HEK293 (cell line): ENCODE data around the gene PLEKHG2.
A peak's percentile ranks its signal among the peaks of the same experiment; 100 is the strongest.

Experiments used
- GFI1B ChIP-seq: fragments of 450-650 bp; formaldehyde crosslinking; IDR thresholded peaks from 2 replicates; pipeline ENCODE4 v1.5.1; 2016; ENCODE audit warnings: missing biosample characterization, missing genetic modification characterization
- KLF16 ChIP-seq: fragments of 450-650 bp; formaldehyde crosslinking; IDR thresholded peaks from 2 replicates; pipeline ENCODE4 v1.5.1; 2017; ENCODE audit warnings: missing biosample characterization, missing genetic modification characterization
- KLF7 ChIP-seq: fragments of 450-650 bp; formaldehyde crosslinking; IDR thresholded peaks from 2 replicates; pipeline ENCODE4 v1.5.1; 2016; ENCODE audit warnings: missing biosample characterization, missing genetic modification characterization, borderline replicate concordance
- KLF8 ChIP-seq: fragments of 450-650 bp; formaldehyde crosslinking; IDR thresholded peaks from 2 replicates; pipeline ENCODE4 v1.5.1; 2016; ENCODE audit warnings: missing biosample characterization, missing genetic modification characterization
- KLF9 ChIP-seq: fragments of 450-650 bp; formaldehyde crosslinking; IDR thresholded peaks from 2 replicates; pipeline ENCODE4 v1.5.1; 2016; ENCODE audit warnings: missing biosample characterization, missing genetic modification characterization, low read depth
- MZF1 ChIP-seq: fragments of 450-650 bp; formaldehyde crosslinking; IDR thresholded peaks from 2 replicates; pipeline ENCODE4 v1.5.1; 2017; ENCODE audit warnings: missing biosample characterization, missing genetic modification characterization, borderline replicate concordance
- OSR2 ChIP-seq: fragments of 450-650 bp; formaldehyde crosslinking; IDR thresholded peaks from 2 replicates; pipeline ENCODE4 v1.5.1; 2016; ENCODE audit warnings: missing biosample characterization, missing genetic modification characterization
- PRDM4 ChIP-seq: fragments of 450-650 bp; formaldehyde crosslinking; IDR thresholded peaks from 2 replicates; pipeline ENCODE4 v1.5.1; 2017; ENCODE audit warnings: missing biosample characterization, missing genetic modification characterization
- SP2 ChIP-seq: fragments of 450-650 bp; formaldehyde crosslinking; IDR thresholded peaks from 2 replicates; pipeline ENCODE4 v1.5.1; 2016; ENCODE audit warnings: missing biosample characterization, missing genetic modification characterization
- TSHZ1 ChIP-seq: fragments of 450-650 bp; formaldehyde crosslinking; IDR thresholded peaks from 2 replicates; pipeline ENCODE4 v1.5.1; 2016; ENCODE audit warnings: missing biosample characterization, missing genetic modification characterization, borderline replicate concordance
- ZBTB17 ChIP-seq: fragments of 450-650 bp; formaldehyde crosslinking; IDR thresholded peaks from 2 replicates; pipeline ENCODE4 v1.5.1; 2016; ENCODE audit warnings: missing biosample characterization, missing genetic modification characterization
- ZFP41 ChIP-seq: fragments of 450-650 bp; formaldehyde crosslinking; IDR thresholded peaks from 2 replicates; pipeline ENCODE4 v1.5.1; 2016; ENCODE audit warnings: missing biosample characterization, missing genetic modification characterization, borderline replicate concordance
- ZFP69B ChIP-seq: fragments of 450-650 bp; formaldehyde crosslinking; IDR thresholded peaks from 2 replicates; pipeline ENCODE4 v1.5.1; 2016; ENCODE audit warnings: missing biosample characterization, missing genetic modification characterization
- ZIC2 ChIP-seq: fragments of 450-650 bp; formaldehyde crosslinking; IDR thresholded peaks from 2 replicates; pipeline ENCODE4 v1.5.1; 2016; ENCODE audit warnings: missing biosample characterization, missing genetic modification characterization
- ZNF140 ChIP-seq: fragments of 450-650 bp; formaldehyde crosslinking; IDR thresholded peaks from 2 replicates; pipeline ENCODE4 v1.5.1; 2016; ENCODE audit warnings: missing biosample characterization, missing genetic modification characterization
- ZNF184 ChIP-seq: fragments of 450-650 bp; IDR thresholded peaks from 2 replicates; pipeline ENCODE4 v1.5.1; 2018; ENCODE audit warnings: missing biosample characterization, mild to moderate bottlenecking, missing genetic modification characterization
- ZNF19 ChIP-seq: fragments of 450-650 bp; formaldehyde crosslinking; IDR thresholded peaks from 2 replicates; pipeline ENCODE4; 2016; ENCODE audit warnings: missing biosample characterization, missing genetic modification characterization, low read depth
- ZNF2 ChIP-seq: fragments of 450-650 bp; formaldehyde crosslinking; IDR thresholded peaks from 2 replicates; pipeline ENCODE4 v1.5.1; 2016; ENCODE audit warnings: missing biosample characterization, missing genetic modification characterization
- ZNF239 ChIP-seq: fragments of 450-650 bp; formaldehyde crosslinking; IDR thresholded peaks from 2 replicates; pipeline ENCODE4 v1.5.1; 2016; ENCODE audit warnings: missing biosample characterization, missing genetic modification characterization
- ZNF274 ChIP-seq, 2 experiments: fragments of 200-500 bp in 1 of 2; fragments of 450-650 bp in 1 of 2; sonication (Bioruptor generic) in 1 of 2; formaldehyde crosslinking in 1 of 2; IDR thresholded peaks; 2 replicates each; pipeline versions ENCODE4 v1.5.1 to v1.6.1; 2014 to 2016; ENCODE audit warnings: borderline replicate concordance in 1 of 2, inconsistent platforms in 1 of 2, low read length in 1 of 2, missing biosample characterization in 1 of 2, missing genetic modification characterization in 1 of 2
- ZNF302 ChIP-seq: fragments of 450-650 bp; formaldehyde crosslinking; IDR thresholded peaks from 2 replicates; pipeline ENCODE4 v1.5.1; 2016; ENCODE audit warnings: missing biosample characterization, missing genetic modification characterization, low read depth
- ZNF416 ChIP-seq: fragments of 450-650 bp; formaldehyde crosslinking; IDR thresholded peaks from 2 replicates; pipeline ENCODE4 v1.5.1; 2016; ENCODE audit warnings: missing biosample characterization, missing genetic modification characterization
- ZNF423 ChIP-seq: fragments of 450-650 bp; formaldehyde crosslinking; IDR thresholded peaks from 2 replicates; pipeline ENCODE4 v1.5.1; 2016; ENCODE audit warnings: missing biosample characterization, missing genetic modification characterization
- ZNF792 ChIP-seq: fragments of 450-650 bp; formaldehyde crosslinking; IDR thresholded peaks from 2 replicates; pipeline ENCODE4 v1.5.1; 2016; ENCODE audit warnings: missing biosample characterization, missing genetic modification characterization
- ZNF837 ChIP-seq: fragments of 450-650 bp; formaldehyde crosslinking; IDR thresholded peaks from 2 replicates; pipeline ENCODE4 v1.5.1; 2016; ENCODE audit warnings: missing biosample characterization, missing genetic modification characterization
- TF ChIP-seq, protein P1 (sequence below): fragments of 450-650 bp; formaldehyde crosslinking; optimal IDR thresholded peaks from 2 replicates; pipeline ENCODE3; 2016; ENCODE audit warnings: missing biosample characterization, mild to moderate bottlenecking, missing genetic modification characterization
- TF ChIP-seq, protein P2 (sequence below): fragments of 450-650 bp; formaldehyde crosslinking; IDR thresholded peaks from 2 replicates; pipeline ENCODE4 v1.5.1; 2016; ENCODE audit warnings: missing biosample characterization, missing genetic modification characterization
- TF ChIP-seq, protein P3 (sequence below): fragments of 450-650 bp; formaldehyde crosslinking; IDR thresholded peaks from 2 replicates; pipeline ENCODE4; 2016; ENCODE audit warnings: missing biosample characterization, missing genetic modification characterization

PLEKHG2 gene

GRCh38 chr19:39416152-39417120, 4.0 kb downstream of the PLEKHG2 start (continued):
- TF ChIP-seq TSHZ1 (tag by site-specific recombination), result no peak
- TF ChIP-seq PRDM4, result no peak
- peak; percentile 80 for TF ChIP-seq ZIC2 (tag by site-specific recombination)
- TF ChIP-seq KLF16, result no peak
- no peak for TF ChIP-seq OSR2 (tag by site-specific recombination)
- TF ChIP-seq SP2 (tag by site-specific recombination), result peak; percentile 20; the same call in 1 of the 2 replicates
- no peak for TF ChIP-seq ZNF423 (tag by site-specific recombination)
- no peak for TF ChIP-seq ZBTB17 (tag by site-specific recombination)
- TF ChIP-seq ZNF184 (tag by site-specific recombination), result no peak
- no peak for TF ChIP-seq ZNF416 (tag by site-specific recombination)
- TF ChIP-seq ZFP69B (tag by site-specific recombination), result no peak
- no peak for TF ChIP-seq ZFP41 (tag by site-specific recombination)
- TF ChIP-seq ZNF792 (tag by site-specific recombination), result no peak
- TF ChIP-seq ZNF239, result no peak
- no peak for TF ChIP-seq ZNF302 (tag by site-specific recombination)
- TF ChIP-seq, protein P1, sequence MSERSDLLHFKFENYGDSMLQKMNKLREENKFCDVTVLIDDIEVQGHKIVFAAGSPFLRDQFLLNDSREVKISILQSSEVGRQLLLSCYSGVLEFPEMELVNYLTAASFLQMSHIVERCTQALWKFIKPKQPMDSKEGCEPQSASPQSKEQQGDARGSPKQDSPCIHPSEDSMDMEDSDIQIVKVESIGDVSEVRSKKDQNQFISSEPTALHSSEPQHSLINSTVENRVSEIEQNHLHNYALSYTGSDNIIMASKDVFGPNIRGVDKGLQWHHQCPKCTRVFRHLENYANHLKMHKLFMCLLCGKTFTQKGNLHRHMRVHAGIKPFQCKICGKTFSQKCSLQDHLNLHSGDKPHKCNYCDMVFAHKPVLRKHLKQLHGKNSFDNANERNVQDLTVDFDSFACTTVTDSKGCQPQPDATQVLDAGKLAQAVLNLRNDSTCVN (tag by site-specific recombination), result no peak
- peak; percentile 60; the same call in 1 of the 2 replicates for TF ChIP-seq KLF8 (tag by site-specific recombination)
- TF ChIP-seq KLF9, result 0 out of 2 replicates have a peak, but pooled peaks have one; percentile 40
- no peak for TF ChIP-seq ZNF19
- no peak for TF ChIP-seq ZNF140 (tag by site-specific recombination)
- TF ChIP-seq MZF1 (tag by site-specific recombination), result no peak
- TF ChIP-seq KLF7 (tag by site-specific recombination), result no peak
- TF ChIP-seq, protein P2, sequence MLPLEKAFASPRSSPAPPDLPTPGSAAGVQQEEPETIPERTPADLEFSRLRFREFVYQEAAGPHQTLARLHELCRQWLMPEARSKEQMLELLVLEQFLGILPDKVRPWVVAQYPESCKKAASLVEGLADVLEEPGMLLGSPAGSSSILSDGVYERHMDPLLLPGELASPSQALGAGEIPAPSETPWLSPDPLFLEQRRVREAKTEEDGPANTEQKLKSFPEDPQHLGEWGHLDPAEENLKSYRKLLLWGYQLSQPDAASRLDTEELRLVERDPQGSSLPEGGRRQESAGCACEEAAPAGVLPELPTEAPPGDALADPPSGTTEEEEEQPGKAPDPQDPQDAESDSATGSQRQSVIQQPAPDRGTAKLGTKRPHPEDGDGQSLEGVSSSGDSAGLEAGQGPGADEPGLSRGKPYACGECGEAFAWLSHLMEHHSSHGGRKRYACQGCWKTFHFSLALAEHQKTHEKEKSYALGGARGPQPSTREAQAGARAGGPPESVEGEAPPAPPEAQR (tag by site-specific recombination), result no peak
- no peak for TF ChIP-seq ZNF837 (tag by site-specific recombination)
- TF ChIP-seq, protein P3, sequence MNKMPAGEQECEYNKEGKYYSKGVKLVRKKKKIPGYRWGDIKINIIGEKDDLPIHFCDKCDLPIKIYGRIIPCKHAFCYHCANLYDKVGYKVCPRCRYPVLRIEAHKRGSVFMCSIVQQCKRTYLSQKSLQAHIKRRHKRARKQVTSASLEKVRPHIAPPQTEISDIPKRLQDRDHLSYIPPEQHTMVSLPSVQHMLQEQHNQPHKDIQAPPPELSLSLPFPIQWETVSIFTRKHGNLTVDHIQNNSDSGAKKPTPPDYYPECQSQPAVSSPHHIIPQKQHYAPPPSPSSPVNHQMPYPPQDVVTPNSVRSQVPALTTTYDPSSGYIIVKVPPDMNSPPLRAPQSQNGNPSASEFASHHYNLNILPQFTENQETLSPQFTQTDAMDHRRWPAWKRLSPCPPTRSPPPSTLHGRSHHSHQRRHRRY (tag by site-specific recombination), result no peak
- no peak for TF ChIP-seq GFI1B (tag by site-specific recombination)
- no peak for TF ChIP-seq ZNF274 (IDR thresholded peaks at IDR 0.05; ENCODE audit: low read length)
- no peak for TF ChIP-seq ZNF274 (tag by site-specific recombination; IDR thresholded peaks at IDR 0.05; ENCODE audit: borderline replicate concordance)
- TF ChIP-seq ZNF2 (tag by site-specific recombination), result no peak
